ENCODE data around the gene MEP1B.

GRCh38 chr18:32156855-32157254 lies 33.0 kb upstream of the MEP1B start:
- TF ChIP-seq FOXM1 (IDR thresholded peaks at IDR 0.05; ENCODE audit: borderline replicate concordance) (no peak), ELF4 (IDR thresholded peaks at IDR 0.05) (no peak), SP1 (IDR thresholded peaks at IDR 0.05) (no peak), SUZ12 (IDR thresholded peaks at IDR 0.05) (no peak), ARNT (IDR thresholded peaks at IDR 0.05) (no peak), BHLHE40 (IDR thresholded peaks at IDR 0.05; ENCODE audit: borderline replicate concordance) (no peak), NFRKB (IDR thresholded peaks at IDR 0.05) (no peak), PKNOX1 (IDR thresholded peaks at IDR 0.05) (no peak), FOXK2 (IDR thresholded peaks at IDR 0.05) (no peak)
